Transverse colon (tissue), 4 donors: ENCODE data around the gene PLXNA3. TPM values are rescaled to one million over a fixed set of nuclear protein-coding genes. Genes with fewer than 3 reads are reported as not detected.

ENCODE experiments used
- DNase-seq: peaks from one replicate; pipeline ENCODE4 v3.0.0-alpha.2; 2019
- H3K27ac ChIP-seq, 4 donors: fragments of 200-600 bp; sonication (generic); 2 replicates each; pipeline ENCODE4 v1.5.1; 2016 to 2018; ENCODE audit warnings: inconsistent platforms in 4 of 4
- H3K27me3 ChIP-seq: fragments of 200-600 bp; sonication (generic); 2 replicates; pipeline ENCODE4 v1.5.1; 2017; ENCODE audit warnings: inconsistent platforms
- H3K36me3 ChIP-seq, 4 donors: fragments of 200-600 bp; sonication (generic); 2 replicates each; pipeline ENCODE4 v1.5.1; 2017 to 2019; ENCODE audit warnings: inconsistent platforms in 4 of 4
- H3K4me1 ChIP-seq, 4 donors: fragments of 200-600 bp; sonication (generic); 2 replicates each; pipeline ENCODE4 v1.5.1; 2017 to 2020; ENCODE audit warnings: inconsistent platforms in 4 of 4
- H3K4me3 ChIP-seq, 4 donors: fragments of 200-600 bp; sonication (generic); 1 replicate in 1 of 4; 2 replicates in 3 of 4; pipeline versions ENCODE4 v1.5.1 to v1.6.1; 2017 to 2019; ENCODE audit warnings: inconsistent platforms in 4 of 4
- H3K9me3 ChIP-seq, 2 donors: fragments of 200-600 bp; sonication (generic); 2 replicates each; pipeline ENCODE4 v1.5.1; 2017 to 2019; ENCODE audit warnings: inconsistent platforms in 2 of 2
- CTCF ChIP-seq, 5 experiments: fragments of 200-600 bp in 3 of 5; fragments of 450-650 bp in 2 of 5; sonication (generic) in 3 of 5; IDR thresholded peaks; 1 replicate in 2 of 5; 2 replicates in 3 of 5; pipeline ENCODE4 v1.5.1; 2016 to 2017; ENCODE audit warnings: antibody characterized with exemption in 5 of 5, inconsistent platforms in 3 of 5, mild to moderate bottlenecking in 2 of 5, moderate library complexity in 1 of 5
- EP300 ChIP-seq: sonication (generic); formaldehyde crosslinking; IDR thresholded peaks from one replicate; pipeline ENCODE4 v1.6.1; 2017; ENCODE audit warnings: antibody characterized with exemption, low read depth
- POLR2A ChIP-seq: fragments of 450-650 bp; IDR thresholded peaks from one replicate; pipeline ENCODE4 v1.6.1; 2016; ENCODE audit warnings: antibody characterized with exemption, mild to moderate bottlenecking, moderate library complexity
- POLR2AphosphoS5 ChIP-seq, 3 donors: sonication (generic); formaldehyde crosslinking; IDR thresholded peaks; one replicate each; pipeline ENCODE4 v1.6.1; 2016; ENCODE audit warnings: antibody characterized with exemption in 3 of 3
- WGBS, 2 donors: methylation state at CpG; one replicate each; pipeline ENCODE4 v1.1.5; 2018; ENCODE audit warnings: low coverage in 1 of 2; 5-methylcytosine and 5-hydroxymethylcytosine counted together
- in situ Hi-C, 4 donors: fragments of 200-750 bp; cut with MboI; loops; one replicate each; pipeline versions ENCODE4 v1.15.0 to v1.15.1; 2017; ENCODE audit warnings: low sequenced_read_pairs in 3 of 4, low pct_ligation_motif_present in 1 of 4, low pct_unique_long_range_greater_than_20kb in 1 of 4
- intact Hi-C: fragments of 100-400 bp; cut with DNase I; formaldehyde crosslinking; loops from one replicate; pipeline ENCODE4 v1.15.1; 2023; ENCODE audit warnings: low total_unique reads
- total RNA-seq, 4 donors: library from RNA; depleted of rRNA; stranded (reverse); fragments of >200 nt; gene quantifications; one replicate each; pipeline ENCODE4 v1.1.0, GENCODE V29; 2016

The PLXNA3 gene
- total RNA-seq, 4 donors from 2014 or later: 17.3 to 128 (median 52.8) TPM

- peak; percentile 72 for DNase-seq
- in situ Hi-C loops (no loop called here), intact Hi-C loops (no loop called here)
- no peaks in the 10 kb centered on the region for H3K9me3 ChIP-seq
- peak overlapping the region; percentile 65 to 91 (median 80) for H3K27ac ChIP-seq
- H3K4me1 ChIP-seq: peaks cover 2 to 9% (median 6%) of the 10 kb centered on the region in 4 donors
- 0 to 39% methylated on average over 8 to 30 of the region's 65 CpGs for WGBS, 2 donors
- no peak for TF ChIP-seq POLR2A
- no peak for TF ChIP-seq POLR2AphosphoS5 (IDR thresholded peaks at IDR 0.05)
- TF ChIP-seq CTCF (IDR thresholded peaks at IDR 0.05): no peak
- TF ChIP-seq EP300: no peak
- H3K36me3 ChIP-seq: no peaks in the 10 kb centered on the region
- no peaks in the 10 kb centered on the region for H3K27me3 ChIP-seq
- peak overlapping the region; percentile 23 to 78 (median 62) for H3K4me3 ChIP-seq
Observed at GRCh38 chrX:154457491-154458115, 478 bp upstream of the PLXNA3 start.

DNA sequence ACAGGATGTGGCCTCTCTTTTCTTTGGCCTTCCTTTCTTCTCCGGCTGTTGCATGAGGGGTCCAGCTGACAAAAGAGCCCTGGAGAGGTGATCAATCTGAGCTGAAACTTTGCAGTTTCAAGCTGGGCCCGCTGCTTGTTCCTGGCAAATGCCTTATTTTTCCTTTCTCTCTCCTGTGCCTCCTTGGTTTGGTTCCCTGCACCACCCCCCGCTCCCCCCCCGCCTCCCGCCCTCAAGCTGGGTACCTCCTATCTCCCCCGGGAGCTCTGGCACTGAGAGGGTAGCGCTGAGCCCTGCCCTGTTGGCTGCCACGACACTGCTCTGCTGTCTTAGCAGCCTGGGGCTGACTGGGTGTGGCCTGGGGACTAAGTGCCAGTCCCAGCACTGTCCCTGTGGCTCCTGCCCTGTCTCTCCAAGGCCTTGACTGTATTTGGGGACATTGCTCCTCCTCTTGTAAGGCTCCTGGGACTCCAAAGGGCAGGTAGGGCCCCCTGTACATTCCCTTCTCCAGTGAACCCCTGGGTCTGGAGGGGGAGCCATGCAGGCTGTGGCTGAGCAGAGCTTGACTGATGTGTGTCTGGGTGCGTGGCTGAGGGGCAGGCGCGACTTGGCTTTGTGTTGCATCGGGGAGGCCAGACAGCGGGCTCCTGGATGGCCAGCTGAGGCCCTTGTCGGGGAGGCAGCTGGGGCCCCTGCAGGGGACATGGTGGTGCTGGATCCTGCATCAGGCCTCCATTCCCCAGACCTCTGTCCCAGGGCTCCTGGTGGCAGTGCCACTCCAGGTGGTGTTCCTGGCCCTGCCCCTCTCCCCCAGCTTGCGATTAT lies 1.1 kb downstream of the PLXNA3 start:
- intact Hi-C loops: no loop called here
- Histone ChIP-seq H3K27ac (peak overlapping the region; percentile 65 to 91 (median 80)), H3K4me3 (peak overlapping the region; percentile 56 to 78 (median 62)), H3K27me3 (no peaks in the 10 kb centered on the region), H3K9me3 (no peaks in the 10 kb centered on the region), H3K36me3 (no peaks in the 10 kb centered on the region), H3K4me1 (peaks cover 2 to 9% (median 6%) of the 10 kb centered on the region in 4 donors)
- in situ Hi-C loops: no loop called here
- 0 to 41% methylated on average over 1 to 8 of the region's 15 CpGs for WGBS, 2 donors
- peak; percentile 53 for DNase-seq
- no peak for TF ChIP-seq CTCF (IDR thresholded peaks at IDR 0.05)
- no peak for TF ChIP-seq POLR2AphosphoS5 (IDR thresholded peaks at IDR 0.05)
- TF ChIP-seq POLR2A: peak; percentile 18

- in situ Hi-C loops: no loop called here
Observed at GRCh38 chrX:154459832-154460231, 1.8 kb downstream of the PLXNA3 start.

More at GRCh38 chrX:154459832-154460231, 1.8 kb downstream of the PLXNA3 start:
- Histone ChIP-seq H3K9me3 (no peaks in the 10 kb centered on the region), H3K27ac (peak overlapping the region in 2 of 4 donors; percentile 81 to 91), H3K4me3 (peak overlapping the region in 1 of 4 donors; percentile 60), H3K4me1 (peaks cover 2 to 9% (median 6%) of the 10 kb centered on the region in 4 donors), H3K27me3 (no peaks in the 10 kb centered on the region), H3K36me3 (no peaks in the 10 kb centered on the region)
- intact Hi-C loops: no loop called here
- TF ChIP-seq POLR2AphosphoS5 (IDR thresholded peaks at IDR 0.05) (no peak), POLR2A (no peak), CTCF (IDR thresholded peaks at IDR 0.05) (no peak), EP300 (no peak)
- WGBS, 2 donors: 70% methylated on average over 11 of the region's 14 CpGs; no CpG with 5 or more reads in 1 of the 2 donors
- no peak for DNase-seq
